H1 (cell line): ENCODE measurements around the gene SLC39A6. TPM values are rescaled to one million over a fixed set of nuclear protein-coding genes. Genes with fewer than 3 reads are reported as not detected.

Source experiments
- CTCF ChIA-PET: fragments of 300-600 bp; sonication (Branson Sonifier 250); formaldehyde crosslinking; loops from one replicate; lab custom pipeline; 2021; ENCODE audit not compliant: partially characterized antibody; lab: Charles Lee
- POLR2A ChIA-PET: fragments of 300-600 bp; sonication (Branson Sonifier 250); formaldehyde crosslinking; loops from one replicate; lab custom pipeline; 2021; ENCODE audit warnings: inconsistent platforms; ENCODE audit not compliant: partially characterized antibody; lab: Charles Lee
- DNase-seq, 2 experiments: peaks; one replicate each; pipeline versions ENCODE4 v3.0.0 to v3.0.0-alpha.2; 2010 to 2022; ENCODE audit warnings: low spot score in 2 of 2, low read depth in 1 of 2, mixed read lengths in 1 of 2
- FAIRE-seq: peaks from 2 replicates; lab custom pipeline; 2011; peaks lifted over from hg19 to GRCh38; lab: Jason Lieb, UNC
- H2AFZ ChIP-seq: 2 replicates; pipeline ENCODE4 v1.8.1; 2012; ENCODE audit warnings: low read length, inconsistent platforms
- H2AK5ac ChIP-seq: 2 replicates; pipeline ENCODE4 v1.6.1; 2013; ENCODE audit warnings: low read depth, low read length
- H2BK120ac ChIP-seq: replicated peaks from 2 replicates; pipeline ENCODE3; 2013; ENCODE audit warnings: low read depth, low read length, inconsistent platforms
- H2BK12ac ChIP-seq: 2 replicates; pipeline ENCODE4 v1.6.1; 2013; ENCODE audit warnings: low read depth, low read length
- H2BK15ac ChIP-seq: 2 replicates; pipeline ENCODE4 v1.6.1; 2013; ENCODE audit warnings: low read length
- H2BK20ac ChIP-seq: 2 replicates; pipeline ENCODE4 v1.6.1; 2013; ENCODE audit warnings: low read length
- H2BK5ac ChIP-seq: 2 replicates; pipeline ENCODE4 v1.6.1; 2013; ENCODE audit warnings: low read depth, low read length
- H3K14ac ChIP-seq: 2 replicates; pipeline ENCODE4 v1.6.1; 2013; ENCODE audit warnings: inconsistent platforms; ENCODE audit not compliant: insufficient read length
- H3K18ac ChIP-seq: 2 replicates; pipeline ENCODE4 v1.6.1; 2013; ENCODE audit warnings: low read length; ENCODE audit errors: extremely low read depth
- H3K23ac ChIP-seq: 2 replicates; pipeline ENCODE4 v1.6.1; 2013; ENCODE audit warnings: inconsistent platforms; ENCODE audit not compliant: insufficient read length
- H3K23me2 ChIP-seq: 2 replicates; pipeline ENCODE4 v1.6.1; 2013; ENCODE audit warnings: low read depth, low read length
- H3K27ac ChIP-seq: 2 replicates; pipeline ENCODE4 v1.6.1; 2011; ENCODE audit warnings: low read depth, low read length, inconsistent platforms
- H3K27me3 ChIP-seq, 4 experiments: replicated peaks in 1 of 4; 1 replicate in 1 of 4; 2 replicates in 3 of 4; pipeline versions ENCODE4 v1.6.1 to v1.8.1; 2011 to 2013; ENCODE audit warnings: low read length in 3 of 4, mild to moderate bottlenecking in 3 of 4, inconsistent platforms in 2 of 4, mixed read lengths in 2 of 4, moderate library complexity in 1 of 4; ENCODE audit not compliant: control insufficient read depth in 3 of 4, insufficient read depth in 3 of 4; ENCODE audit errors: extremely low read depth in 1 of 4
- H3K36me3 ChIP-seq, 4 experiments: 2 replicates each; pipeline versions ENCODE4 v1.6.1 to v1.8.1; 2011 to 2013; ENCODE audit warnings: mild to moderate bottlenecking in 4 of 4, low read length in 3 of 4, moderate library complexity in 2 of 4, control low read depth in 1 of 4, inconsistent platforms in 1 of 4; ENCODE audit not compliant: insufficient read depth in 4 of 4, control insufficient read depth in 2 of 4
- H3K4ac ChIP-seq: replicated peaks from 2 replicates; pipeline ENCODE3; 2013; ENCODE audit warnings: low read length, low read depth, mixed read lengths, inconsistent platforms; ENCODE audit not compliant: insufficient read length
- H3K4me1 ChIP-seq, 4 experiments: replicated peaks in 1 of 4; 1 replicate in 1 of 4; 2 replicates in 3 of 4; pipeline versions ENCODE4 v1.6.1 to v1.8.1; 2011 to 2013; ENCODE audit warnings: low read length in 3 of 4, inconsistent platforms in 2 of 4, mixed read lengths in 1 of 4; ENCODE audit not compliant: insufficient read depth in 4 of 4, control insufficient read depth in 3 of 4
- H3K4me2 ChIP-seq, 2 experiments: 2 replicates each; pipeline versions ENCODE4 v1.6.1 to v1.8.1; 2011 to 2013; ENCODE audit warnings: low read depth in 2 of 2, low read length in 2 of 2, control low read depth in 1 of 2, inconsistent platforms in 1 of 2, mild to moderate bottlenecking in 1 of 2; ENCODE audit not compliant: insufficient read depth in 1 of 2
- H3K4me3 ChIP-seq, 4 experiments: fragments of 200-600, 300-600 bp in 1 of 4; sonication (generic), shearing (Covaris generic), sonication (Bioruptor Twin) in 1 of 4; 2 replicates each; pipeline versions ENCODE4 v1.5.1 to v1.8.1; 2011 to 2016; ENCODE audit warnings: low read length in 4 of 4, low read depth in 3 of 4, control low read depth in 2 of 4, inconsistent platforms in 2 of 4, mild to moderate bottlenecking in 2 of 4, mixed read lengths in 1 of 4, moderate library complexity in 1 of 4; ENCODE audit not compliant: insufficient read depth in 2 of 4; ENCODE audit errors: extremely low read depth in 1 of 4
- H3K56ac ChIP-seq: replicated peaks from 2 replicates; pipeline ENCODE3; 2013; ENCODE audit warnings: low read depth, mild to moderate bottlenecking, mixed read lengths, low read length, inconsistent platforms; ENCODE audit not compliant: insufficient read length
- H3K79me1 ChIP-seq: 2 replicates; pipeline ENCODE4 v1.6.1; 2013; ENCODE audit warnings: low read depth, low read length, control low read depth
- H3K79me2 ChIP-seq, 2 experiments: 2 replicates each; pipeline versions ENCODE4 v1.6.1 to v1.8.1; 2012 to 2013; ENCODE audit warnings: low read length in 2 of 2, mild to moderate bottlenecking in 2 of 2, inconsistent platforms in 1 of 2; ENCODE audit not compliant: insufficient read depth in 2 of 2, control insufficient read depth in 1 of 2
- H3K9ac ChIP-seq, 4 experiments: replicated peaks in 1 of 4; 1 replicate in 1 of 4; 2 replicates in 3 of 4; pipeline versions ENCODE4 v1.6.1 to v1.8.1; 2011 to 2013; ENCODE audit warnings: low read depth in 3 of 4, low read length in 3 of 4, control low read depth in 2 of 4, mild to moderate bottlenecking in 2 of 4, moderate library complexity in 2 of 4, inconsistent platforms in 1 of 4; ENCODE audit errors: extremely low read depth in 1 of 4
- H3K9me3 ChIP-seq, 2 experiments: 2 replicates each; pipeline versions ENCODE4 v1.6.1 to v1.8.1; 2012 to 2013; ENCODE audit warnings: mild to moderate bottlenecking in 2 of 2, moderate library complexity in 2 of 2, control low read depth in 1 of 2, inconsistent platforms in 1 of 2, low read depth in 1 of 2, low read length in 1 of 2, mixed read lengths in 1 of 2; ENCODE audit not compliant: insufficient read depth in 2 of 2
- H4K20me1 ChIP-seq, 2 experiments: replicated peaks in 1 of 2; 2 replicates each; pipeline versions ENCODE3 to v1.8.1; 2011 to 2013; ENCODE audit warnings: inconsistent platforms in 2 of 2, low read length in 2 of 2, mild to moderate bottlenecking in 1 of 2; ENCODE audit not compliant: insufficient read depth in 2 of 2, control insufficient read depth in 1 of 2
- H4K5ac ChIP-seq: 2 replicates; pipeline ENCODE4 v1.6.1; 2013; ENCODE audit warnings: low read length, low read depth, mixed read lengths, inconsistent platforms; ENCODE audit not compliant: insufficient read length
- H4K8ac ChIP-seq: 2 replicates; pipeline ENCODE4 v1.8.0; 2013; ENCODE audit warnings: mild to moderate bottlenecking, moderate library complexity, low read length, inconsistent platforms; ENCODE audit not compliant: insufficient read depth; ENCODE audit errors: extremely low read depth
- H4K91ac ChIP-seq: replicated peaks from 2 replicates; pipeline ENCODE3; 2013; ENCODE audit warnings: low read length, mixed read lengths, inconsistent platforms; ENCODE audit not compliant: insufficient read length
- JUN ChIP-seq: IDR thresholded peaks from 2 replicates; pipeline ENCODE4 v1.6.1; 2011; ENCODE audit warnings: low read depth, mild to moderate bottlenecking, improper control_type of control experiment, low read length
- SIN3A ChIP-seq, 2 experiments: IDR thresholded peaks in 1 of 2; conservative IDR thresholded peaks in 1 of 2; 2 replicates each; pipeline ENCODE4 v1.6.1; 2011 to 2012; ENCODE audit warnings: low read length in 2 of 2, improper control_type of control experiment in 1 of 2, low read depth in 1 of 2, mild to moderate bottlenecking in 1 of 2
- SIRT6 ChIP-seq: IDR thresholded peaks from one replicate; pipeline ENCODE4 v1.7.1; 2012; ENCODE audit warnings: low read length, inconsistent platforms
- WGBS, 2 experiments: shearing (Covaris generic) in 1 of 2; methylation state at CpG; one replicate each; pipeline versions ENCODE4 v1.1.6 to v1.1.7; 2013 to 2015; ENCODE audit warnings: low lambda C conversion rate in 2 of 2, mixed read lengths in 2 of 2, inconsistent platforms in 1 of 2, low coverage in 1 of 2, missing lambda C conversion rate in 1 of 2; ENCODE audit not compliant: insufficient replicate concordance in 2 of 2, insufficient coverage in 1 of 2, insufficient read length in 1 of 2; ENCODE audit errors: extremely low coverage in 1 of 2, missing lambda C conversion rate in 1 of 2; 5-methylcytosine and 5-hydroxymethylcytosine counted together
- polyA plus RNA-seq, 7 experiments: library from polyadenylated mRNA; depleted of rRNA in 3 of 7; stranded (reverse) in 5 of 7; unstranded in 2 of 7; fragments of >200 nt in 5 of 7; fragments of 200-250 nt in 2 of 7; gene quantifications; 1 replicate in 5 of 7; 2 replicates in 1 of 7; 4 replicates in 1 of 7; pipeline versions ENCODE4 v1.2.1 to v1.2.3, GENCODE V29; 2011 to 2013; ENCODE audit warnings: missing spikeins in 2 of 7, mixed read lengths in 2 of 7
- total RNA-seq: library from RNA; stranded (reverse); fragmentation: NEBNext Ultra II Directional; extraction: Animal tissue kit (Norgen Biotek cat#: 25700); gene quantifications from 2 replicates; pipeline ENCODE4 v1.2.1, GENCODE V29; 2021
- TF ChIP-seq, protein P1 (sequence below): IDR thresholded peaks from 2 replicates; pipeline ENCODE4 v1.6.1; 2011; ENCODE audit warnings: low read length, improper control_type of control experiment

The SLC39A6 gene
- total and polyA plus RNA-seq, 2 of the 8 experiments (the other 6 are each of a cell fraction or from before 2014, with no cell fraction given) = 36.8 to 55.4 TPM

DNA sequence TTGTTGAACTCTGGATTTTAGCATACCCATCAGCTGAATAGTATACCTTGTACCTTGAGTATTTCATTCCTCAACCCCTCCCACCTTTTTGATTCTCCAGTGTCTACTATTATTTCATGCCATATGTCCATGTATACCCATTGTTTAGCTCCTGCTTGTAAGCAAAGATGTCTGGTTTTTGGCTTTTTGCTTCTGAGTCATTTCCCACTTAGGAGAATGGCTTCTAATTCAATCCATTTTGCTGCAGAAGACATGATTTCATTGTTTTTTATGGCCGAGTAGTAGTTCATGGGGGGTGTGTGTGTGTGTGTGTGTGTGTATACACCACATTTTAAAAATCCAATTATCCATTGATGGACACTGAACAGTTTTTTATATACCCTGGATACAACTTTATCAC is 33.8 kb upstream of the SLC39A6 start:
- DNase-seq = no peak
- POLR2A ChIA-PET = no interaction called here

More for the DNA sequence above, 33.8 kb upstream of the SLC39A6 start:
- Histone ChIP-seq H3K27me3 (no peaks in the 10 kb centered on the region), H2BK15ac (no peak overlapping the region), H3K56ac (no peak overlapping the region), H3K4me3 (no peak overlapping the region), H3K9me3 (no peaks in the 10 kb centered on the region), H2BK20ac (no peak overlapping the region), H2AFZ (no peak overlapping the region), H2BK120ac (no peak overlapping the region), H3K27ac (no peak overlapping the region), H3K9ac (no peak overlapping the region), H3K79me2 (no peaks in the 10 kb centered on the region), H3K14ac (no peak overlapping the region), H3K4me2 (no peak overlapping the region), H2AK5ac (no peak overlapping the region), H3K18ac (no peak overlapping the region), H4K91ac (no peak overlapping the region), H3K23ac (no peak overlapping the region), H4K5ac (no peak overlapping the region), H3K4me1 (no peaks in the 10 kb centered on the region), H2BK5ac (no peak overlapping the region), H3K23me2 (no peaks in the 10 kb centered on the region; the same call in 1 of the 2 replicates), H2BK12ac (no peak overlapping the region), H4K20me1 (peaks cover 0 to 2% of the 10 kb centered on the region in 2 experiments), H3K36me3 (peaks cover 22 to 81% (median 62%) of the 10 kb centered on the region in 4 experiments), H3K4ac (no peak overlapping the region), H3K79me1 (no peaks in the 10 kb centered on the region), H4K8ac (no peak overlapping the region)
- WGBS, 2 experiments = 87% methylated on average over 1 of the region's 1 CpG; no CpG with 5 or more reads in 1 of the 2 experiments
- no peak for TF ChIP-seq JUN
- TF ChIP-seq SIN3A (conservative IDR thresholded peaks at IDR 0.05 in 1 of 2, IDR thresholded peaks at IDR 0.05 in 1 of 2; ENCODE audit: low read depth in 1 of 2, low read length in 2 of 2) = no peak
- TF ChIP-seq SIRT6 = no peak
- TF ChIP-seq, protein P1, sequence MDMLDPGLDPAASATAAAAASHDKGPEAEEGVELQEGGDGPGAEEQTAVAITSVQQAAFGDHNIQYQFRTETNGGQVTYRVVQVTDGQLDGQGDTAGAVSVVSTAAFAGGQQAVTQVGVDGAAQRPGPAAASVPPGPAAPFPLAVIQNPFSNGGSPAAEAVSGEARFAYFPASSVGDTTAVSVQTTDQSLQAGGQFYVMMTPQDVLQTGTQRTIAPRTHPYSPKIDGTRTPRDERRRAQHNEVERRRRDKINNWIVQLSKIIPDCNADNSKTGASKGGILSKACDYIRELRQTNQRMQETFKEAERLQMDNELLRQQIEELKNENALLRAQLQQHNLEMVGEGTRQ = no peak
- FAIRE-seq = no peak
- CTCF ChIA-PET = interaction anchor here (0.6 kb wide), 1 partner anchor 132 kb away, joined by 4 read pairs; no protein-coding TSS in a partner anchor
